Psoas muscle (tissue), 8 donors: Measurements from ENCODE around the gene ANKRD23. TPM values are rescaled to one million over a fixed set of nuclear protein-coding genes. Genes with fewer than 3 reads are reported as not detected.
"Not testable (repeated sequence)": the region's sequence is repeated elsewhere in the genome, so short reads cannot be mapped to it uniquely, and the experiment has no call there.

ENCODE experiments used
- ATAC-seq, 4 donors: fragments of 200-7000 bp; cut with Tn5 transposase; one replicate each; pipeline ENCODE4 v1.9.1; 2020; ENCODE audit warnings: moderate library complexity in 3 of 4, mild to moderate bottlenecking in 2 of 4
- DNase-seq, 2 donors: peaks; one replicate each; pipeline ENCODE4 v3.0.0-alpha.2; 2020
- H3K27ac ChIP-seq: fragments of 200-600 bp; one replicate; pipeline ENCODE4 v1.8.0; 2022
- H3K27me3 ChIP-seq, 3 donors: fragments of 200-600 bp in 1 of 3; one replicate each; pipeline versions ENCODE4 v1.6.1 to v1.8.0; 2013 to 2022; ENCODE audit warnings: low read length in 2 of 3, mild to moderate bottlenecking in 2 of 3, moderate library complexity in 1 of 3; ENCODE audit not compliant: insufficient read depth in 3 of 3
- H3K36me3 ChIP-seq, 2 donors: fragments of 200-600 bp in 1 of 2; one replicate each; pipeline versions ENCODE4 v1.6.1 to v1.8.0; 2013 to 2022; ENCODE audit warnings: low read depth in 1 of 2, mild to moderate bottlenecking in 1 of 2, moderate library complexity in 1 of 2; ENCODE audit not compliant: insufficient read depth in 1 of 2
- H3K4me1 ChIP-seq: fragments of 200-600 bp; one replicate; pipeline ENCODE4 v1.8.0; 2022
- H3K4me3 ChIP-seq: fragments of 200-600 bp; one replicate; pipeline ENCODE4 v1.8.0; 2022; ENCODE audit warnings: mild to moderate bottlenecking
- H3K9me3 ChIP-seq: fragments of 200-600 bp; one replicate; pipeline ENCODE4 v1.8.0; 2022
- CTCF ChIP-seq: fragments of 200-600 bp; IDR thresholded peaks from one replicate; pipeline ENCODE4 v1.8.0; 2022; ENCODE audit warnings: antibody characterized with exemption
- WGBS, 3 donors: extraction: QIAGEN DNeasy Blood & Tissue Kit; methylation state at CpG; one replicate each; pipeline versions ENCODE4 v1.1.6 to v1.1.7; 2013; 5-methylcytosine and 5-hydroxymethylcytosine counted together
- intact Hi-C, 2 donors: fragments of 100-400 bp; cut with DNase I; formaldehyde crosslinking; loops; one replicate each; pipeline versions ENCODE4 v1.11.0 to v1.14.2; 2022
- polyA plus RNA-seq, 3 donors: library from polyadenylated mRNA; stranded (reverse); fragments of 200-250 nt; gene quantifications; one replicate each; pipeline ENCODE4 v1.2.3, GENCODE V29; 2013
- total RNA-seq, 4 donors: library from RNA; stranded (reverse); fragmentation: NEBNext Ultra II Directional in 2 of 4; extraction: Animal tissue kit (Norgen Biotek cat#: 25700) in 2 of 4; gene quantifications; one replicate each; pipeline versions ENCODE4 v1.2.1 to v1.2.4, GENCODE V29; 2021 to 2023
- donor health status: healthy with polysubstance abuse.
- donor health status: DM: no; HTN: no; CAD: no; lungs with moderate emphysema.
- donor health status: Bipolar disorder and iron deficiency.
- donor health status: healthy.
- donor health status: DM: yes; HTN: yes; CAD: no.
- donor health status: DM: no; HTN: no; CAD: no.
- donor health status: DM: no; HTN: no; CAD: no.
- donor health status: DM: yes; HTN: yes; CAD: no.

The ANKRD23 gene
- total and polyA plus RNA-seq, 7 donors, result 256 to 1,374 (median 788) TPM

- intact Hi-C loops, result loop anchor here (2.0 to 5.0 kb wide), 2 partner anchors 38 to 63 kb away; no protein-coding TSS in a partner anchor
Observed at GRCh38 chr2:96800061-96801004, 43.5 kb downstream of the ANKRD23 start.

GRCh38 chr2:96799623-96799935 lies 44.2 kb downstream of the ANKRD23 start:
- peaks cover 8% of the 10 kb centered on the region for H3K4me1 ChIP-seq

More at GRCh38 chr2:96800061-96801004, 43.5 kb downstream of the ANKRD23 start:
- ATAC-seq, result peak in 3 of 4 donors; percentile 5 to 30 (median 6)
- H3K27me3 ChIP-seq, result no peaks in the 10 kb centered on the region
- H3K36me3 ChIP-seq, result peaks cover 0 to 64% of the 10 kb centered on the region in 2 donors
- no peaks in the 10 kb centered on the region for H3K9me3 ChIP-seq
- no peak for TF ChIP-seq CTCF
- peaks cover 8% of the 10 kb centered on the region for H3K4me1 ChIP-seq
- WGBS, 3 donors, result 81 to 88% (median 85%) methylated on average over 27 of the region's 27 CpGs
- peak overlapping the region; percentile 80 for H3K27ac ChIP-seq
- H3K4me3 ChIP-seq, result no peak overlapping the region
- peak in 1 of 2 donors; percentile 44 for DNase-seq

GRCh38 chr2:96798733-96799622 lies 44.8 kb downstream of the ANKRD23 start:
- Histone ChIP-seq H3K4me3 (no peak overlapping the region), H3K4me1 (peaks cover 10% of the 10 kb centered on the region), H3K9me3 (no peaks in the 10 kb centered on the region), H3K36me3 (peaks cover 0 to 57% of the 10 kb centered on the region in 2 donors), H3K27me3 (no peaks in the 10 kb centered on the region), H3K27ac (no peak overlapping the region)
- ATAC-seq (no peak), DNase-seq (peak in 1 of 2 donors; percentile 39)
- intact Hi-C loops, result no loop called here
- TF ChIP-seq CTCF, result no peak
- WGBS, 3 donors, result 83 to 86% (median 83%) methylated on average over 21 to 23 of the region's 23 CpGs

More at GRCh38 chr2:96799623-96799935, 44.2 kb downstream of the ANKRD23 start:
- H3K4me3 ChIP-seq, result no peak overlapping the region
- WGBS, 3 donors, result 60 to 80% (median 65%) methylated on average over 8 of the region's 8 CpGs
- DNase-seq (peak in 1 of 2 donors; percentile 28), ATAC-seq (no peak)
- intact Hi-C loops, result no loop called here
- H3K9me3 ChIP-seq, result no peaks in the 10 kb centered on the region
- H3K27me3 ChIP-seq, result no peaks in the 10 kb centered on the region
- no peak for TF ChIP-seq CTCF
- H3K36me3 ChIP-seq, result peaks cover 0 to 59% of the 10 kb centered on the region in 2 donors
- H3K27ac ChIP-seq, result peak overlapping the region; percentile 80

GRCh38 chr2:96797066-96797625 lies 46.7 kb downstream of the ANKRD23 start:
- H3K9me3 ChIP-seq, result no peaks in the 10 kb centered on the region
- DNase-seq (no peak), ATAC-seq (no peak)
- peaks cover 27% of the 10 kb centered on the region for H3K4me1 ChIP-seq
- 90 to 92% (median 91%) methylated on average over 21 to 23 of the region's 23 CpGs for WGBS, 3 donors
- no peak for TF ChIP-seq CTCF
- no peaks in the 10 kb centered on the region for H3K27me3 ChIP-seq
- no peak overlapping the region for H3K27ac ChIP-seq
- intact Hi-C loops, result no loop called here
- H3K36me3 ChIP-seq, result peaks cover 0 to 45% of the 10 kb centered on the region in 2 donors
- H3K4me3 ChIP-seq, result no peak overlapping the region

- H3K9me3 ChIP-seq, H3K27me3 ChIP-seq, intact Hi-C loops, H3K4me3 ChIP-seq, DNase-seq, ATAC-seq, H3K27ac ChIP-seq: not testable (repeated sequence)
- Histone ChIP-seq H3K36me3 (peaks cover 0 to 39% of the 10 kb centered on the region in 2 donors), H3K4me1 (peaks cover 31% of the 10 kb centered on the region)
- 91% methylated on average over 6 of the region's 6 CpGs for WGBS, 3 donors
Observed at GRCh38 chr2:96796497-96796896, 47.3 kb downstream of the ANKRD23 start.
